Measurements from ENCODE around the gene NPSR1.
"Not testable (repeated sequence)": the region's sequence is repeated elsewhere in the genome, so short reads cannot be mapped to it uniquely, and the experiment has no call there.

NPSR1 gene

GRCh38 chr7:34757570-34758110 lies 99.6 kb downstream of the NPSR1 start:
- DNase-seq (ENCODE audit: low spot score), result no peak

- DNase-seq (ENCODE audit: low spot score), result no peak
Measured at GRCh38 chr7:34758111-34758601, 100.1 kb downstream of the NPSR1 start.

GRCh38 chr7:34759477-34760125 lies 101.6 kb downstream of the NPSR1 start:
- peak; percentile 30 for DNase-seq (ENCODE audit: low spot score)

DNA sequence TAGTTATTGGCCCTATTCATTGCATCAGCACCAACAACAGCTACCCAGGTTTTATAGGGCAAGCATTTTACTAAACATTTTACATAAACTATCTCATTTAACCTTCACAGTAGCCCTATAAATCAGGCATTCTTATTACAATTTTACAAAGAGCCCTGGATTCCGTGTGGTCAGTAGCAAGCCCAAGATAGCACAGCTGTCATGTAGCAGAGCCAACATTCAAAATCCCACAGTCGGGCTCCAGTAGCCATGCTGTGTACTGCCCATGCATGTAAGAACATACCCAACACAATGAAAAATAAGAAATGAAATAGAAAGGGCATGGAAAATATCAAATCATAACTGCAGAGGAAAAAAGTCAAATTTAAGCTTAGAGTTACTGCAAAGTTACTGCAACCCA lies 102.3 kb downstream of the NPSR1 start:
- DNase-seq (ENCODE audit: low spot score), result no peak

DNA sequence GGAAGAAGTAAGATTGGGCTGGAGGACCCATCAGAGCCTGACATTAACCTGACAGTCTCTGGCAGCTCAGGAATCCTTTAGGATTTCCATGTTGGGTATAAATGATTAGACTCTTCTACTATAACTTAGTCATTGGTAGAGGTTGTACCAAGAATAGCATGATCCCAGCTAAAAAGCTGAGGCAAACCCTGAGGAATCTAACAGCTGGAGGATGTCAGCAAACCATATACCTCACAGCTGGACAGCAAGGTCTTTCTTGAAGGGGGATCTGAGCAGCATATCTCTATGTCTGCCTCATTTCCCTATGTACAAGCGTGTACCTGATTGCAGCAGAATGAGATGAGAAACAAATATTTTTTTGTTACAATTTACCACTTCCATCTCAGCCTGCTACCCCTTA lies 103.2 kb downstream of the NPSR1 start:
- DNase-seq (ENCODE audit: low spot score), result no peak

- no peak for DNase-seq (ENCODE audit: low spot score)
Measured at GRCh38 chr7:34761627-34762026, 103.6 kb downstream of the NPSR1 start.

DNA sequence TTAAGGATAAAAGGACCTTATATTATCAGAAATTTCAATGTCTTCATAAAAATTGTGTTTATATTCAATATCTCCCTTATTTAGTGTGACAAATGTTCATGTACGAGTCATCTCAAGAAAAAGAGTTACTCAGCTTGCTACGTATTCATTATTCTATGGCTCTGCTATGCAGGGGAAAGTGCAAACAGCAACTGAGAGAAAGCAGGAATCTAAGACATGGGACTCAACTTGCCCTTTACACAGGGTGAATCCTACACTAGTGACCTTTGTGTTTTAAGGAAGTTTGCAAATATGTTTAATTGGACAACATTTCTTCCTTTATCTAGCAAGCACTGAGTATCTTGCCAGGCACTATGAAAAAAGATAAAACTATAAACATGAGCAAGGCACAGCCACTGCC lies 104.7 kb downstream of the NPSR1 start:
- no peak for DNase-seq (ENCODE audit: low spot score)

DNA sequence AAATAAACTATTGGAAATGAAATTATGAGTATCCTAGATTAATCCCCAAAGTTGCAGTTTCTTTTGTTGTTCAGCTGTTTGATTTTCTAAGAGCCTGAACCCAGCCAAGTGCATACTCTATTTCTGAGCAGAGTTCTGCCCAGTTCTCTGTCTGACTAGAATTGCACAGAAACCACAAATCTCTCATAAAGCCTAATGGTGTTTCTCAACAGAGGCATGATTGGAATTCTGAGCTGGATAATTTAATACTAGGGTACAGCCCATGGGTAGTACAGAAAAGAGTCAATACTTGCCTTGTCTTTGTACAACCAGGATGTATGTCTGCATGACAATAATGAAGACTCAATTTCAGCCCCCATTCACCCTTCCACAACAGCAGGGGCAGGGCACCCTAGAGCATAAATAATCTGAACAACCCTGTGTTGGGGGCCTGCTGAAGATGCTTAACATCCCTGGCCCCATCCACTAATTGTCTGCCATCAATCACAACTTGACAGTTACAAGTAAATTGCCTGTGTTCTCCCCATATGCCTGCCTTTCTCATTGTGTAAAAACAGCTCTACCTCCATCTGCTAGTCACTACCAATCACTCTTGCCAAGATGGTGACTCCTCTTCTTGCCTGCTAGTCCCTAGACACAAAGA lies 114.4 kb downstream of the NPSR1 start:
- DNase-seq (ENCODE audit: low spot score), result no peak

DNA sequence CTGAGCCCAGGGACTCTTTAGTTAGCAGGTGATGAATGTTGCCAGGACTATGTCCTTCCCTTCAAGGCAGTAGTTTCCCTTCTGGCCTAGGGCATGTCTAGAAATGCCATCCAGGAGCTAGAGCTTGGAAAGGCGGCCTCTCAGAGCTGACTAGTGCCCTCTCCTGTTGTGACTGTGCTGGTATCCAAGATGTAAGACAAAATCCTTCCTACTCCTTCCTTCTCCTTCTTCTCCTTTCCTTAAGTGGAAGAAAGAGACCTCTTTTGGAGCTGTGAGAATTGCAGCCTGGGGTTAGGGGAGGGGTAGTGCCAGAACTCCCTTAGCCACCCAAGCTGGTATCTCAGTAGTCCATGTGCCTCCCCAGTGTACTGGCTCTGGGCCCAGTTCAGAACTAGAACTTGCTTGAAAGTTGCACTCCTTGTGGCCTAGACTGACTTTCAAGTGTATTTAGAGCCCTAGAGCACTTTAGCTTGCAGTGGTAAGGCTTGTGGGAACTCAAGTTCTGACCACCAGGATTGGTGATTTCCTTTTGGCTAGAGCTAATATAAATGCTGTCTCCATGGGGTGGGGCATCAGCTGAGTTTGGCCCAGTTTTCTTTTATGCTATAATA lies 118.8 kb downstream of the NPSR1 start:
- no peak for DNase-seq (ENCODE audit: low spot score)

DNA sequence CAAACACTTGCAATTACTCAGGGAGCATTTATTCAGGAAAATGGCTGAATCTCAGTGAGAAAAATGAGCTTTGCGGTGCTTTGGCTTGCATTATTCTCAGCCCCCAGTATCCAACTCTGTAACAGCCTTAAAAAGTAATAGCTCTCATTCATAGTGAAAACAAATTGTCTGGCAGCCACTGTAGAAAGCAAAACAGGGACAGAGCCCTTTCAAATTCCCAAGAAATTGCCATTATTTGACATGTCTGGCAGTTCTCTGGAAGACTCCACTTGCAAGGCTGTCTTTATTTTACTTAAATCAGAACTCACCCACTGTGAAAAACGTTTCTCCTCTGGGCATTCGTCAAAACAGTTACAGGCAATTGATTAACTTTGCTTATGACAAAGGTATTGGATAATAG lies 122.5 kb downstream of the NPSR1 start:
- DNase-seq (ENCODE audit: low spot score), result no peak

GRCh38 chr7:34787586-34787985 lies 129.6 kb downstream of the NPSR1 start:
- no peak for DNase-seq (ENCODE audit: low spot score)

GRCh38 chr7:34806831-34807230 lies 148.8 kb downstream of the NPSR1 start:
- DNase-seq (ENCODE audit: low spot score), result no peak

DNA sequence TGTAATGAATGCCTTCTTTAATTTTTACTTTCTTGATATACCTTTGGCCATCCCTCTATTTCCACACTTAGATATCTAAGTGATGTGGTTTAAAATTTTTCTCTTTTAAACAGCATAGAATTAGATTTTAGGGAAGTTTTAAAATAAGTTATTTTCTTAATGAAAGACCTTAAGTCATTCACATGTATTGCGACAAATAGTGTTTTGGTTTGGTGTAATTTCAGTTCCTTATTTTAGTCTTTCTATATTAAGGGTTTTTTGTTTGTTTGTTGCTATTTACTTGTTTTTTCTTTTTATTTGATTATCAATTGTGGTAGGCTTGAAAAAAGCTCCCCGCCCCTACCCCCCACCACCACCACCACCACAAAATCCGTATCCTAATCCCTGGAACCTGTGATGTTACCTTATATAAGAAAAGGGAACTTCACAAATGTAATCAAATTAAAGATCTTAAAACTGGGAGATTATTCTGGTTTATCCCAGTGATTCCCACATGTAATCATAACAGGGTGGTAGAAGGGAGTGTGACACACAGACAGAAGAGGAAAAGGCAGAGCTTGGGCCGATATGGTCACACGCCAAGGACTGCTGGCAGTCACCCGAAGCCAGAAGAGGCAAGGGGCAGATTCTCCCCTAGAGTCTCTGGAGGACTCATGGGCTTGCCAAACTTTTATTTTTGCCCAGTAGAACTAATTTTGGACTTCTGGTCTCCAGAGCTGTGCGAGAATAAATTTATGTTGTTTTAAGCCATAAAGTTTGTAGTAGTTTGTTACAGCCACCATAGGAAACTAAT lies 149.7 kb downstream of the NPSR1 start:
- DNase-seq (ENCODE audit: low spot score), result no peak

GRCh38 chr7:34814203-34814842 lies 156.3 kb downstream of the NPSR1 start:
- not testable (repeated sequence) for DNase-seq (ENCODE audit: low spot score)

GRCh38 chr7:34821932-34822558 lies 164.0 kb downstream of the NPSR1 start:
- DNase-seq (ENCODE audit: low spot score), result no peak

GRCh38 chr7:34823650-34824258 lies 165.7 kb downstream of the NPSR1 start:
- DNase-seq (ENCODE audit: low spot score), result peak; percentile 53

DNA sequence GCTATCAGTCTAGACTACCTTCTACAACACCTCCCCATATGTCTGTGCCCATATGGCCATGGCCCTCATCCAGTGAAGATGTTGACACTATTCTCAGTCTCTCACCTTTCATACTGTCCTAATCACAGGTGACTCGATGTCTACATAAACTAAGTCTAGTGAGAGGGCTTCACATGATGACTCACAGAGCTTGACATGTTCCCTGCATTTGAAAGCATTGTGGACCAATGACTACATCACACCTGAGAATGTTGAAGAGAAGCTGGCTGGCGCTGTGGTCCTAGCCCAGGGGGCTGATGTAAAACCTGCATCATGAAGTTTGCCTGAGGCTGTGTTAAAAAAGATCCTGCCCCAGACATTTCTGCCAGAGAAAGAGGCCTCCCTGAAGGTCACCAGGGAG lies 167.2 kb downstream of the NPSR1 start:
- no peak for DNase-seq (ENCODE audit: low spot score)

GRCh38 chr7:34830390-34830789 lies 172.4 kb downstream of the NPSR1 start:
- DNase-seq (ENCODE audit: low spot score), result no peak

DNA sequence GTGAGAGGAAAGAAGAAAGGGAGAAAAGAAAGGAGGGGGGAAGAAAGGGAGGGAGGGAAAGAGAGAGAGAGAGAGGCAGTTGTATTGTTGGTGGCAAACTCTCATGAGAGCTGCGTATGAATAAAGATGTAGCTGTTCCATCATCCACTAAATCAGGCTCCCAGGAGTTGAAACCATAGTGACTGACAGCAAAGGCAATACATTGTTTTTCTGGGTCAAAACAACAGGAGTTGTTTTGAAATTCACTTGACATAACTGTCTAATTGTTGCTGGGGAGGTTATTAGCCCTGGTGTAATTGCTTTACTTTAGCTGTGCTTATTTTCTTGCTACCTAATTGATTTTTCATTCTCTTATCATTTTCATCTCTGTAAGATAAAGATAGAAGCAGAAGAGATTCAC lies 173.4 kb downstream of the NPSR1 start:
- DNase-seq (ENCODE audit: low spot score), result no peak

DNA sequence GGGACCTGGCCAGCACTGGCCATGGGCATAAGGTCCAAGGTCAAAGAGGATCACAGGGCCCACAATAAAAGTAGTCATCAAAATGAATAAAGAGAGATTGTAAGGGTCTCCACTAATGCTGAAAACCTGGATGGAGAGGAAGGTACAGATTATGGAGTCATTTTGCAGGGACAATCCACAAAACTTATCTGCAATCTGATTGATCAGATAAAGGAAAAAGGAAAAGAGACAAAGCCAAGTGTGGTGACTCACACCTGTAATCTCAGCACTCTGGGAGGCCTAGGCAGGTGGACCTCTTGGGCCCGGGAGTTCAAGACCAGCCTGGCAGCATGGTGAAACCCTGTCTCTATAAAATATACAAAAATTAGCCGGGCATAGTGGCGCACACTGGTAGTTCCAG lies 174.0 kb downstream of the NPSR1 start:
- no peak for DNase-seq (ENCODE audit: low spot score)
